HG03558 (cell line): ENCODE measurements around the gene AGFG1.
"Not testable (repeated sequence)": the region's sequence is repeated elsewhere in the genome, so short reads cannot be mapped to it uniquely, and the experiment has no call there.

Source experiments
- ATAC-seq: cut with Tn5 transposase; IDR thresholded peaks from one replicate; pipeline ENCODE4 v1.9.1; 2021; ENCODE audit warnings: moderate number of reproducible peaks; ENCODE audit not compliant: unreplicated experiment; ENCODE audit errors: extremely low read depth

AGFG1 gene

GRCh38 chr2:227597036-227597435 is 125.1 kb downstream of the AGFG1 start:
- no peak for ATAC-seq

- ATAC-seq, result no peak
Observed at GRCh38 chr2:227597998-227598397, 126.0 kb downstream of the AGFG1 start.

- ATAC-seq, result not testable (repeated sequence)
Observed at GRCh38 chr2:227598835-227599503, 127.0 kb downstream of the AGFG1 start, which contains the start of gene SCYGR2. TSS of gene SCYGR2 (plus strand) at chr2:227598893. CDS start at chr2:227598893, 0 bp downstream.

GRCh38 chr2:227602358-227602757 is 130.4 kb downstream of the AGFG1 start:
- ATAC-seq, result no peak

- no peak for ATAC-seq
Observed at GRCh38 chr2:227606476-227606875, 134.5 kb downstream of the AGFG1 start.

- ATAC-seq, result no peak
Observed at GRCh38 chr2:227607941-227608340, 136.0 kb downstream of the AGFG1 start.

GRCh38 chr2:227608561-227609338 is 136.8 kb downstream of the AGFG1 start:
- no peak for ATAC-seq

- ATAC-seq, result no peak
Observed at GRCh38 chr2:227610123-227610522, 138.2 kb downstream of the AGFG1 start.
